Uterus (tissue), 4 donors: ENCODE data around the gene TBC1D32. TPM values are rescaled to one million over a fixed set of nuclear protein-coding genes. Genes with fewer than 3 reads are reported as not detected.

Source experiments
- DNase-seq, 2 donors: peaks; one replicate each; pipeline ENCODE4 v3.0.0-alpha.2; 2019 to 2020
- H3K27ac ChIP-seq, 2 donors: fragments of 200-600 bp; sonication (generic); 1 replicate in 1 of 2; 2 replicates in 1 of 2; pipeline ENCODE4 v1.5.1; 2016 to 2018
- H3K27me3 ChIP-seq, 2 donors: fragments of 200-600 bp; sonication (generic); one replicate each; pipeline ENCODE4 v1.5.1; 2018 to 2019; ENCODE audit warnings: control low read depth in 1 of 2
- H3K36me3 ChIP-seq, 2 donors: fragments of 200-600 bp; sonication (generic); one replicate each; pipeline ENCODE4 v1.5.1; 2019; ENCODE audit warnings: control low read depth in 1 of 2
- H3K4me1 ChIP-seq, 2 donors: fragments of 200-600 bp; sonication (generic); one replicate each; pipeline ENCODE4 v1.5.1; 2018 to 2019; ENCODE audit warnings: control low read depth in 1 of 2
- H3K4me3 ChIP-seq, 2 donors: fragments of 200-600 bp; sonication (generic); 1 replicate in 1 of 2; 2 replicates in 1 of 2; pipeline ENCODE4 v1.5.1; 2018 to 2019; ENCODE audit warnings: mild to moderate bottlenecking in 1 of 2
- H3K9me3 ChIP-seq, 2 donors: fragments of 200-600 bp; sonication (generic); one replicate each; pipeline ENCODE4 v1.5.1; 2019; ENCODE audit warnings: control low read depth in 1 of 2
- CTCF ChIP-seq, 4 experiments: fragments of 200-600 bp in 2 of 4; fragments of 450-650 bp in 2 of 4; sonication (generic) in 2 of 4; IDR thresholded peaks; one replicate each; pipeline ENCODE4 v1.5.1; 2016 to 2019; ENCODE audit warnings: antibody characterized with exemption in 4 of 4, mild to moderate bottlenecking in 2 of 4, moderate library complexity in 1 of 4
- POLR2A ChIP-seq, 2 donors: fragments of 450-650 bp; IDR thresholded peaks; one replicate each; pipeline ENCODE4 v1.6.1; 2016; ENCODE audit warnings: antibody characterized with exemption in 2 of 2, mild to moderate bottlenecking in 1 of 2, moderate library complexity in 1 of 2
- intact Hi-C: fragments of 100-400 bp; cut with DNase I; formaldehyde crosslinking; loops from one replicate; pipeline ENCODE4 v1.15.1; 2023; ENCODE audit warnings: low total_unique reads
- total RNA-seq, 4 donors: library from RNA; depleted of rRNA in 3 of 4; stranded (reverse); fragments of >200 nt in 3 of 4; gene quantifications; one replicate each; pipeline versions ENCODE4 v1.1.0 to v1.2.4, GENCODE V29; 2014 to 2023
- donor health status: DM: yes; HTN: yes; CAD: no.

Gene TBC1D32
- total RNA-seq, 4 donors from 2014 or later = 2.1 to 73.0 (median 10.1) TPM

GRCh38 chr6:121247386-121247785 is 86.9 kb downstream of the TBC1D32 start:
- intact Hi-C loops = no loop called here
- Histone ChIP-seq H3K4me3 (no peak overlapping the region), H3K27ac (no peak overlapping the region), H3K4me1 (no peaks in the 10 kb centered on the region), H3K27me3 (no peaks in the 10 kb centered on the region), H3K9me3 (peaks cover 0 to 8% of the 10 kb centered on the region in 2 donors), H3K36me3 (no peaks in the 10 kb centered on the region)
- TF ChIP-seq CTCF (IDR thresholded peaks at IDR 0.05) = no peak
- no peak for TF ChIP-seq POLR2A (IDR thresholded peaks at IDR 0.05)
- DNase-seq = no peak

- H3K36me3 ChIP-seq = no peaks in the 10 kb centered on the region
- no peaks in the 10 kb centered on the region for H3K4me1 ChIP-seq
- intact Hi-C loops = no loop called here
- H3K4me3 ChIP-seq = no peak overlapping the region
- no peaks in the 10 kb centered on the region for H3K27me3 ChIP-seq
- H3K27ac ChIP-seq = no peak overlapping the region
- H3K9me3 ChIP-seq = peaks cover 0 to 8% of the 10 kb centered on the region in 2 donors
- TF ChIP-seq CTCF (IDR thresholded peaks at IDR 0.05) = no peak
- TF ChIP-seq POLR2A (IDR thresholded peaks at IDR 0.05) = no peak
- DNase-seq = no peak
Observed at GRCh38 chr6:121242386-121242785, 91.9 kb downstream of the TBC1D32 start.

GRCh38 chr6:121237859-121238258 is 96.4 kb downstream of the TBC1D32 start:
- Histone ChIP-seq H3K4me3 (no peak overlapping the region), H3K36me3 (no peaks in the 10 kb centered on the region), H3K4me1 (no peaks in the 10 kb centered on the region), H3K27ac (no peak overlapping the region), H3K9me3 (no peaks in the 10 kb centered on the region), H3K27me3 (no peaks in the 10 kb centered on the region)
- no peak for TF ChIP-seq CTCF (IDR thresholded peaks at IDR 0.05)
- no peak for TF ChIP-seq POLR2A (IDR thresholded peaks at IDR 0.05)
- intact Hi-C loops = no loop called here
- DNase-seq = no peak

GRCh38 chr6:121236984-121237383 is 97.3 kb downstream of the TBC1D32 start:
- no peaks in the 10 kb centered on the region for H3K9me3 ChIP-seq

GRCh38 chr6:121235386-121235785 is 98.9 kb downstream of the TBC1D32 start:
- Histone ChIP-seq H3K4me3 (no peak overlapping the region), H3K9me3 (no peaks in the 10 kb centered on the region), H3K4me1 (no peaks in the 10 kb centered on the region), H3K27me3 (no peaks in the 10 kb centered on the region), H3K27ac (no peak overlapping the region), H3K36me3 (no peaks in the 10 kb centered on the region)
- intact Hi-C loops = no loop called here
- TF ChIP-seq POLR2A (IDR thresholded peaks at IDR 0.05) (no peak), CTCF (IDR thresholded peaks at IDR 0.05) (no peak)
- no peak for DNase-seq

More at GRCh38 chr6:121236984-121237383, 97.3 kb downstream of the TBC1D32 start:
- TF ChIP-seq POLR2A (IDR thresholded peaks at IDR 0.05) (no peak), CTCF (IDR thresholded peaks at IDR 0.05) (no peak)
- Histone ChIP-seq H3K4me3 (no peak overlapping the region), H3K36me3 (no peaks in the 10 kb centered on the region), H3K27me3 (no peaks in the 10 kb centered on the region), H3K4me1 (no peaks in the 10 kb centered on the region), H3K27ac (no peak overlapping the region)
- no peak for DNase-seq
- intact Hi-C loops = no loop called here
